GM06990 (cell line): ENCODE results near the gene TRIM47.

Experiments used
- DNase-seq: peaks from one replicate; pipeline ENCODE4 v3.0.0-alpha.2; 2011; ENCODE audit not compliant: insufficient read length; ENCODE audit errors: extremely low read depth
- H3K27me3 ChIP-seq: replicated peaks from 2 replicates; pipeline ENCODE4 v1.6.0; 2011; ENCODE audit warnings: low read length; ENCODE audit not compliant: control insufficient read depth, insufficient read depth
- H3K36me3 ChIP-seq: 2 replicates; pipeline ENCODE4 v1.5.1; 2011; ENCODE audit warnings: low read length; ENCODE audit not compliant: control insufficient read depth, insufficient read depth
- H3K4me3 ChIP-seq: replicated peaks from 2 replicates; pipeline ENCODE4 v1.5.1; 2011; ENCODE audit warnings: low read depth, mild to moderate bottlenecking, control low read depth, low read length
- CTCF ChIP-seq: IDR thresholded peaks from 2 replicates; pipeline ENCODE4 v1.5.1; 2011; ENCODE audit warnings: low read length, control low read depth, mild to moderate bottlenecking, inconsistent platforms; ENCODE audit not compliant: insufficient read depth, poor library complexity, severe bottlenecking

Gene TRIM47

GRCh38 chr17:75839942-75840798 is 38.2 kb downstream of the TRIM47 start:
- Histone ChIP-seq H3K27me3 (no peaks in the 10 kb centered on the region), H3K4me3 (no peak overlapping the region), H3K36me3 (peaks cover 26% of the 10 kb centered on the region)
- no peak for TF ChIP-seq CTCF
- no peak for DNase-seq

DNA sequence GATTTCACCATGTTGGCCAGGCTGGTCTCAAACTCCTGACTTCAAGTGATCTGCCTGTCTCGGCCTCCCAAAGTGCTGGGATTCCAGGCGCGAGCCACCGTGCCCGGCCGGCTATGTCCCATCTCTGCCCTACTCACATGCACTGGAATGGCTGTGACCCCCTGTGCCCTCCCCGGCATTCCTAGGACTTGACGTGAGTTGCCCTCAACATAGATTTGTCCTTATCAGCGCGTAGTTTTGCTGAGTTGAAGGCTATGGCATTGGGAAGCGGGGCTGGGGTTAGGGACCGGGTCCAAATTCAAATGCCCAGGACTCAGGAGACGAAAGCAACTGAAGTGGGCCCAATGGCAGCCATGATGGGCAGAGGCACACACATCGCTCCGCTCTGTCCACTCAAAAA is 40.0 kb downstream of the TRIM47 start:
- DNase-seq, result no peak
- Histone ChIP-seq H3K36me3 (peaks cover 39% of the 10 kb centered on the region), H3K4me3 (no peak overlapping the region), H3K27me3 (no peaks in the 10 kb centered on the region)
- no peak for TF ChIP-seq CTCF

DNA sequence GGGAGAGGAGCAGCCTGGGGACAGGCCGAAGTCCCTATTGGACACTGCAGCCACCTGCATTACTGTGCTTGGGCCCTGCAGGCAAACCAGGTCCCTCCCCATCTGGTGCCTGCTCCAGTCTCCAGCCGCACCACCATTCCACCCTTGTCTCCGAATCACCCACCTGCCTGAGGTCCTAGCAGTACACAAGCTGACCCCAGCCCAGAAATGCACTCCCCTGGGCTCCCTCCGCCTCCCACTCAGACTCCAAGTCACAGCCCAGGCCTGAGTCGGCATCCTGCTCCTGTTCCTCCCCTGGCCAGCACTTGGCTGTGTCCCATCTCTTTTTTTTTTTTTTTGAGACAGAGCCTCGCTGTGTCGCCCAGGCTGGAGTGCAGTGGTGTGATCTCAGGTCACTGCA is 40.5 kb downstream of the TRIM47 start:
- no peaks in the 10 kb centered on the region for H3K27me3 ChIP-seq
- DNase-seq, result no peak
- TF ChIP-seq CTCF, result no peak
- no peak overlapping the region for H3K4me3 ChIP-seq
- H3K36me3 ChIP-seq, result peaks cover 41% of the 10 kb centered on the region

DNA sequence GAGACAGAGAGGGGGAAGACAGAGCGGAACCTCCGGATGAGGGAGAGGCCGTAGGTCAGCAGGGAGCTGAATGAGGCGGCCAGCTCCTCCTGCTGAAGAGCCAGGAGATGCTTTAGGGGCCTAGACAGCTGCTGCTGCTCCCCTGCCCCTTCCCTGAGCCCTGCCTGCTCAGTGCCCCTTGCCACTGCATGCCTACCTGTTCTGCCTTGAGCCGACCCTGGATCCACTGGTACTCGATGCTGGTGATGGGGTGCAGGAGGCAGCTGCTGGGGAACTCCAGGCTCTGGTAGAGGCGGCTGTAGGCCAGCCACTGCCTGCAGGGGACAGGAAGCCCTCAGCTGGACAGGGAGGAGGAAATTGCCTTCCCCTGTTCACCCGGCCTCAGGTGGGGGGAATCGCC is 41.8 kb downstream of the TRIM47 start:
- no peak overlapping the region for H3K4me3 ChIP-seq
- H3K27me3 ChIP-seq, result no peaks in the 10 kb centered on the region
- TF ChIP-seq CTCF, result no peak
- H3K36me3 ChIP-seq, result peaks cover 36% of the 10 kb centered on the region
- DNase-seq, result no peak

- TF ChIP-seq CTCF, result no peak
- Histone ChIP-seq H3K36me3 (peaks cover 35% of the 10 kb centered on the region), H3K27me3 (no peaks in the 10 kb centered on the region), H3K4me3 (no peak overlapping the region)
- no peak for DNase-seq
Measured at GRCh38 chr17:75835654-75835987, 42.8 kb downstream of the TRIM47 start.

DNA sequence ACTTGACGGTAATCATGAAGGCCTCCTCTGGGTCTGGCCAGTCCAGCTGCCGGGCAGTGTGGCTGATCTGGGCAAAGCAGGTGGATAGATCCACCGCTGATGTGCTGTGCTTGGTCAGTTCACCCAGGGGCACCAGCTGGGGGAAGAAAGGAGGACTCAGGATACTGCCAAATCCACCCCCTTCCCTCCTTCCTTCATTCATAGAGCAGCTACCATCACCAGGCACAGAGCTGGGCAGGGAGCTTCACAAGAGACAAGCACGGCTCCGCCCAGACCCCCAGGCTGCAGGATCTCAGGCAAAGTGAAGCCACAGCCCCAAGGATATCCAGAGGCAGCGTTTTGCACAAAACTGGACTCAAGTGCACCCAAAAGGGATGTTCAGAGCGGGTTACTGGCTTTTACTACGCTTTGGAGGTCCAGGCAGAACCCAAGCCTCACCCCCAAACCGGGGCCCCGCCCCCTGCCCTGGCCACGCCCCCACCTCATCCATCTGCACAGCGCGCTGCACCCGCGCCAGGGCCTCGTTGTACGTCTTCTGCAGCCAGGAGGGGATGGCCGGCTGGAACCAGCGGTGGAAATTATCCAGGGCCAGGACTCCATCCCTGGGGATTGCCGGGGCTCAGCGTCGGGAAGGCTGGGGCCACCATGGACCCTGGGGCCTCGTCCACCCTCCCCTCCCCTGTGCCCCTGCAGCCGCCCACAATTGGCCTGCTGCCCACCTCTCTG is 43.3 kb downstream of the TRIM47 start:
- TF ChIP-seq CTCF, result no peak
- no peak for DNase-seq
- Histone ChIP-seq H3K27me3 (no peaks in the 10 kb centered on the region), H3K36me3 (peaks cover 33% of the 10 kb centered on the region), H3K4me3 (no peak overlapping the region)
